ENCODE measurements around the gene FBXO27. TPM values are rescaled to one million over a fixed set of nuclear protein-coding genes. Genes with fewer than 3 reads are reported as not detected.

FBXO27 gene
- 1.9 and 2.6 TPM in 2 replicates for polyA plus RNA-seq (2013)

- Histone ChIP-seq H3K4me3 (ENCODE audit: low read depth, low read length) (peak within 1 kb of the TSS; percentile 70), H4K91ac (ENCODE audit: low read depth, low read length) (peak within 1 kb of the TSS; percentile 53), H3K23ac (ENCODE audit: low read length) (no peak within 1 kb of the TSS), H3K79me2 (ENCODE audit: control insufficient read depth, insufficient read depth, low read length, poor library complexity) (peaks cover 2% of the 10 kb centered on the region), H3K36me3 (ENCODE audit: control insufficient read depth in 1 of 2, insufficient read depth in 2 of 2, low read length in 2 of 2) (no peaks in the 10 kb centered on the region), H3K4me1 (ENCODE audit: control insufficient read depth in 1 of 2, insufficient read depth in 2 of 2, low read length in 2 of 2) (peaks cover 12 to 14% of the 10 kb centered on the region in 2 experiments), H2AK5ac (ENCODE audit: low read length) (no peak within 1 kb of the TSS), H3K14ac (ENCODE audit: low read length) (peak within 1 kb of the TSS; percentile 69), H3K9ac (ENCODE audit: low read length) (no peak within 1 kb of the TSS), H3K27ac (ENCODE audit: low read depth, low read length) (no peak within 1 kb of the TSS), H3K18ac (ENCODE audit: low read length) (peak within 1 kb of the TSS; percentile 74), H2AFZ (ENCODE audit: insufficient read depth, low read length, poor library complexity) (peak within 1 kb of the TSS; percentile 94), H2BK120ac (ENCODE audit: insufficient read depth, low read length, poor library complexity) (no peak within 1 kb of the TSS), H3K9me3 (ENCODE audit: insufficient read depth, low read depth, low read length) (no peaks in the 10 kb centered on the region), H4K8ac (ENCODE audit: low read depth, low read length) (peak within 1 kb of the TSS; percentile 62), H3K79me1 (ENCODE audit: low read length) (peaks cover 3% of the 10 kb centered on the region), H3K4ac (ENCODE audit: low read depth, low read length) (peak within 1 kb of the TSS; percentile 43), H2BK12ac (ENCODE audit: low read length) (no peak within 1 kb of the TSS), H2BK5ac (ENCODE audit: low read depth, low read length, poor library complexity) (no peak within 1 kb of the TSS), H3K27me3 (ENCODE audit: insufficient read depth, low read length) (no peaks in the 10 kb centered on the region), H4K12ac (ENCODE audit: low read depth, low read length) (peak within 1 kb of the TSS; percentile 58), H3K4me2 (ENCODE audit: low read length) (peak within 1 kb of the TSS; percentile 84)
- WGBS (ENCODE audit: extremely low coverage, insufficient coverage, insufficient read length), result no CpG with 5 or more reads among the region's 66 CpGs
- DNase-seq, result peak; percentile 6 to 20
Observed at GRCh38 chr19:39032063-39032918, at the start of gene FBXO27. FBXO27 (minus strand) TSS chr19:39032549; CDS start chr19:39032227, 322 bp downstream.

GRCh38 chr19:39080431-39080830 is 48.1 kb upstream of the FBXO27 start:
- Histone ChIP-seq H2BK12ac (ENCODE audit: low read length) (no peak overlapping the region), H4K91ac (ENCODE audit: low read depth, low read length) (no peak overlapping the region), H3K23ac (ENCODE audit: low read length) (no peak overlapping the region), H3K79me1 (ENCODE audit: low read length) (no peaks in the 10 kb centered on the region), H3K9ac (ENCODE audit: low read length) (no peak overlapping the region), H2AK5ac (ENCODE audit: low read length) (no peak overlapping the region), H3K18ac (ENCODE audit: low read length) (no peak overlapping the region), H2AFZ (ENCODE audit: insufficient read depth, low read length, poor library complexity) (no peak overlapping the region), H3K27ac (ENCODE audit: low read depth, low read length) (no peak overlapping the region), H3K27me3 (ENCODE audit: insufficient read depth, low read length) (peaks cover 21% of the 10 kb centered on the region), H3K4ac (ENCODE audit: low read depth, low read length) (no peak overlapping the region), H4K12ac (ENCODE audit: low read depth, low read length) (no peak overlapping the region), H3K9me3 (ENCODE audit: insufficient read depth, low read depth, low read length) (peaks cover 4% of the 10 kb centered on the region), H2BK5ac (ENCODE audit: low read depth, low read length, poor library complexity) (no peak overlapping the region), H2BK120ac (ENCODE audit: insufficient read depth, low read length, poor library complexity) (no peak overlapping the region), H3K14ac (ENCODE audit: low read length) (no peak overlapping the region), H3K36me3 (ENCODE audit: control insufficient read depth in 1 of 2, insufficient read depth in 2 of 2, low read length in 2 of 2) (no peaks in the 10 kb centered on the region), H3K79me2 (ENCODE audit: control insufficient read depth, insufficient read depth, low read length, poor library complexity) (no peaks in the 10 kb centered on the region), H3K4me1 (ENCODE audit: control insufficient read depth in 1 of 2, insufficient read depth in 2 of 2, low read length in 2 of 2) (no peaks in the 10 kb centered on the region), H4K8ac (ENCODE audit: low read depth, low read length) (no peak overlapping the region), H3K4me2 (ENCODE audit: low read length) (no peak overlapping the region), H3K4me3 (ENCODE audit: low read depth, low read length) (no peak overlapping the region)
- DNase-seq, result no peak
- no CpG with 5 or more reads among the region's 3 CpGs for WGBS (ENCODE audit: extremely low coverage, insufficient coverage, insufficient read length)

- H4K8ac ChIP-seq (ENCODE audit: low read depth, low read length), result no peak overlapping the region
- H3K9me3 ChIP-seq (ENCODE audit: insufficient read depth, low read depth, low read length), result no peaks in the 10 kb centered on the region
- no peak overlapping the region for H4K91ac ChIP-seq (ENCODE audit: low read depth, low read length)
- H3K36me3 ChIP-seq (ENCODE audit: control insufficient read depth in 1 of 2, insufficient read depth in 2 of 2, low read length in 2 of 2), result no peaks in the 10 kb centered on the region
- no peak overlapping the region for H3K18ac ChIP-seq (ENCODE audit: low read length)
- 100% methylated on average over 1 of the region's 7 CpGs for WGBS (ENCODE audit: extremely low coverage, insufficient coverage, insufficient read length)
- no peak overlapping the region for H2BK12ac ChIP-seq (ENCODE audit: low read length)
- no peak overlapping the region for H3K4me2 ChIP-seq (ENCODE audit: low read length)
- peak; percentile 69 to 90 for DNase-seq
- H2AK5ac ChIP-seq (ENCODE audit: low read length), result no peak overlapping the region
- H3K4ac ChIP-seq (ENCODE audit: low read depth, low read length), result no peak overlapping the region
- H3K79me1 ChIP-seq (ENCODE audit: low read length), result no peaks in the 10 kb centered on the region
- H4K12ac ChIP-seq (ENCODE audit: low read depth, low read length), result no peak overlapping the region
- no peak overlapping the region for H2BK5ac ChIP-seq (ENCODE audit: low read depth, low read length, poor library complexity)
- H3K4me1 ChIP-seq (ENCODE audit: control insufficient read depth in 1 of 2, insufficient read depth in 2 of 2, low read length in 2 of 2), result no peaks in the 10 kb centered on the region
- no peak overlapping the region for H2AFZ ChIP-seq (ENCODE audit: insufficient read depth, low read length, poor library complexity)
- H3K23ac ChIP-seq (ENCODE audit: low read length), result no peak overlapping the region
- peaks cover 5% of the 10 kb centered on the region for H3K27me3 ChIP-seq (ENCODE audit: insufficient read depth, low read length)
- H3K14ac ChIP-seq (ENCODE audit: low read length), result no peak overlapping the region
- H3K9ac ChIP-seq (ENCODE audit: low read length), result no peak overlapping the region
- no peak overlapping the region for H3K4me3 ChIP-seq (ENCODE audit: low read depth, low read length)
- H3K27ac ChIP-seq (ENCODE audit: low read depth, low read length), result no peak overlapping the region
- H2BK120ac ChIP-seq (ENCODE audit: insufficient read depth, low read length, poor library complexity), result no peak overlapping the region
- H3K79me2 ChIP-seq (ENCODE audit: control insufficient read depth, insufficient read depth, low read length, poor library complexity), result no peaks in the 10 kb centered on the region
Observed at GRCh38 chr19:39078436-39079200, 46.3 kb upstream of the FBXO27 start.

GRCh38 chr19:39077323-39077722 is 45.0 kb upstream of the FBXO27 start:
- H3K4ac ChIP-seq (ENCODE audit: low read depth, low read length), result no peak overlapping the region
- no peak overlapping the region for H4K8ac ChIP-seq (ENCODE audit: low read depth, low read length)
- no peak overlapping the region for H4K91ac ChIP-seq (ENCODE audit: low read depth, low read length)
- no peak overlapping the region for H2AK5ac ChIP-seq (ENCODE audit: low read length)
- no peak overlapping the region for H2BK5ac ChIP-seq (ENCODE audit: low read depth, low read length, poor library complexity)
- no peaks in the 10 kb centered on the region for H3K79me1 ChIP-seq (ENCODE audit: low read length)
- H3K36me3 ChIP-seq (ENCODE audit: control insufficient read depth in 1 of 2, insufficient read depth in 2 of 2, low read length in 2 of 2), result no peaks in the 10 kb centered on the region
- H3K14ac ChIP-seq (ENCODE audit: low read length), result no peak overlapping the region
- H2AFZ ChIP-seq (ENCODE audit: insufficient read depth, low read length, poor library complexity), result no peak overlapping the region
- no peak overlapping the region for H3K4me3 ChIP-seq (ENCODE audit: low read depth, low read length)
- H2BK120ac ChIP-seq (ENCODE audit: insufficient read depth, low read length, poor library complexity), result no peak overlapping the region
- no peak overlapping the region for H3K27ac ChIP-seq (ENCODE audit: low read depth, low read length)
- no peak overlapping the region for H3K9ac ChIP-seq (ENCODE audit: low read length)
- H3K4me1 ChIP-seq (ENCODE audit: control insufficient read depth in 1 of 2, insufficient read depth in 2 of 2, low read length in 2 of 2), result no peaks in the 10 kb centered on the region
- no peak overlapping the region for H4K12ac ChIP-seq (ENCODE audit: low read depth, low read length)
- no peak overlapping the region for H2BK12ac ChIP-seq (ENCODE audit: low read length)
- no peaks in the 10 kb centered on the region for H3K27me3 ChIP-seq (ENCODE audit: insufficient read depth, low read length)
- no peaks in the 10 kb centered on the region for H3K9me3 ChIP-seq (ENCODE audit: insufficient read depth, low read depth, low read length)
- DNase-seq, result no peak
- no peak overlapping the region for H3K23ac ChIP-seq (ENCODE audit: low read length)
- no peak overlapping the region for H3K18ac ChIP-seq (ENCODE audit: low read length)
- no peaks in the 10 kb centered on the region for H3K79me2 ChIP-seq (ENCODE audit: control insufficient read depth, insufficient read depth, low read length, poor library complexity)
- H3K4me2 ChIP-seq (ENCODE audit: low read length), result no peak overlapping the region
- no CpG with 5 or more reads among the region's 11 CpGs for WGBS (ENCODE audit: extremely low coverage, insufficient coverage, insufficient read length)
